22Rv1 (cell line): ENCODE data around the gene SPATA13.

ENCODE experiments used
- H3K27ac ChIP-seq: fragments of 450-650 bp; 2 replicates; pipeline ENCODE4 v1.5.1; 2017
- ZFX ChIP-seq: fragments of 450-650 bp; IDR thresholded peaks from 2 replicates; pipeline ENCODE4 v1.6.1; 2017; ENCODE audit warnings: antibody characterized with exemption, borderline replicate concordance
- TF ChIP-seq, protein P1 (sequence below): fragments of 450-650 bp; IDR thresholded peaks from 2 replicates; pipeline ENCODE4 v1.5.1; 2017; ENCODE audit warnings: mild to moderate bottlenecking

SPATA13 gene

DNA sequence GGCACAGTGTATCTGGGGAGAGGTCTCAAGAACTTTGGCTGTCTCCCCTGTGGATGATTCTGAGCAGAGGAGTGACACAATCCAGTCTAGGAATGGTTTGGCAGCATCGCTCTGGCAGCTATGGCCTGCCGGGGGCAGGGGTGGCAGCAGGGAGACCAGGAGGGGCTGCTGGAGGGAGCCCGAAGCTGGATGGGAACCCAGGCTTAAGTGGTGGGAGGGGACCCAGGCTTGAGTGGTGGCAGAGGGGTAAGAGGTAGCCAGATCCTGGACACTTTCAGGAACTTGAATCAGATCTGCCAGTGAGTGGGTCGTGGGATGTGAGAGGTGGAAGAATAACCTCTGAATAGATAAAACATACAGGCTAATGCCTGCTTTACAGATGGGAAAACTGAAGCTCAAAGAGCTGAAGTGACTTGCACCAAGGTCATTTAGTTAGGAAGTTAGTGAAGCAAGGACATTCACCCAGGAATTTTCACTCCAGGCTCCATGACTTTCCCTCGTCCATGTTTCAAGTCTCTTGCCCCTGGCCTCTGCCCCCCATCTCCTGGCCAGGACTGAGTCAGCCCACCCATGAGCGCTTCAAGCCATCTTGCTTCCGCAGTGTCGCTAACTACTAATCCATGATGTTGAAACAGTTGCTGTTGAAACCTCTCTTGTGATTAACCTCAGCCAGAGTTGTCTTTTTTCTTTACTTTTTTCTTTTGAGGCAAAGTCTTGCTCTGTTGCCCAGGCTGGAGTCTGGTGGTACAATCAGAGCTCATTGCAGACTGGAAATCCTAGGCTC lies 119.0 kb downstream of the SPATA13 start:
- TF ChIP-seq, protein P1, sequence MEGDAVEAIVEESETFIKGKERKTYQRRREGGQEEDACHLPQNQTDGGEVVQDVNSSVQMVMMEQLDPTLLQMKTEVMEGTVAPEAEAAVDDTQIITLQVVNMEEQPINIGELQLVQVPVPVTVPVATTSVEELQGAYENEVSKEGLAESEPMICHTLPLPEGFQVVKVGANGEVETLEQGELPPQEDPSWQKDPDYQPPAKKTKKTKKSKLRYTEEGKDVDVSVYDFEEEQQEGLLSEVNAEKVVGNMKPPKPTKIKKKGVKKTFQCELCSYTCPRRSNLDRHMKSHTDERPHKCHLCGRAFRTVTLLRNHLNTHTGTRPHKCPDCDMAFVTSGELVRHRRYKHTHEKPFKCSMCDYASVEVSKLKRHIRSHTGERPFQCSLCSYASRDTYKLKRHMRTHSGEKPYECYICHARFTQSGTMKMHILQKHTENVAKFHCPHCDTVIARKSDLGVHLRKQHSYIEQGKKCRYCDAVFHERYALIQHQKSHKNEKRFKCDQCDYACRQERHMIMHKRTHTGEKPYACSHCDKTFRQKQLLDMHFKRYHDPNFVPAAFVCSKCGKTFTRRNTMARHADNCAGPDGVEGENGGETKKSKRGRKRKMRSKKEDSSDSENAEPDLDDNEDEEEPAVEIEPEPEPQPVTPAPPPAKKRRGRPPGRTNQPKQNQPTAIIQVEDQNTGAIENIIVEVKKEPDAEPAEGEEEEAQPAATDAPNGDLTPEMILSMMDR: no peak
- TF ChIP-seq ZFX: no peak
- no peak overlapping the region for H3K27ac ChIP-seq

DNA sequence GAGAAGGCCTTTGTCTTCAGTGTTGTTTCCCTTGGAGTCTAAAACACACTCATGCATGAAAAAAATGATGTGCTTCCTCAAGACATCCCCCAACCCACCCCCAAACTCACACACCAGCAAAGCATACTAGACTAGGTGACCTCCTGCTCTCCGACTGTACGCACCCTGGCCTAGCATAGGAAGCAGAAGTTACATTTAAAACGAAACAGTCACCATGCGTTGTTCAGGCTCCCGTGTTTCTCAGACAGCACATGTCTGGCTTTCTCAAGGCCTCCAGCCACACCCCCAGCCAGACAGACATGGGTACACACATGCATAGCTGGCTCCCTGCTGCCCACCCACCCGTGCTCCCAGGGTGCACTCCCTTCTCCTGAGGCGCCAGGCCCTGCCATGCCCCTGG lies 120.2 kb downstream of the SPATA13 start:
- TF ChIP-seq, protein P1: no peak
- no peak for TF ChIP-seq ZFX
- H3K27ac ChIP-seq: no peak overlapping the region

DNA sequence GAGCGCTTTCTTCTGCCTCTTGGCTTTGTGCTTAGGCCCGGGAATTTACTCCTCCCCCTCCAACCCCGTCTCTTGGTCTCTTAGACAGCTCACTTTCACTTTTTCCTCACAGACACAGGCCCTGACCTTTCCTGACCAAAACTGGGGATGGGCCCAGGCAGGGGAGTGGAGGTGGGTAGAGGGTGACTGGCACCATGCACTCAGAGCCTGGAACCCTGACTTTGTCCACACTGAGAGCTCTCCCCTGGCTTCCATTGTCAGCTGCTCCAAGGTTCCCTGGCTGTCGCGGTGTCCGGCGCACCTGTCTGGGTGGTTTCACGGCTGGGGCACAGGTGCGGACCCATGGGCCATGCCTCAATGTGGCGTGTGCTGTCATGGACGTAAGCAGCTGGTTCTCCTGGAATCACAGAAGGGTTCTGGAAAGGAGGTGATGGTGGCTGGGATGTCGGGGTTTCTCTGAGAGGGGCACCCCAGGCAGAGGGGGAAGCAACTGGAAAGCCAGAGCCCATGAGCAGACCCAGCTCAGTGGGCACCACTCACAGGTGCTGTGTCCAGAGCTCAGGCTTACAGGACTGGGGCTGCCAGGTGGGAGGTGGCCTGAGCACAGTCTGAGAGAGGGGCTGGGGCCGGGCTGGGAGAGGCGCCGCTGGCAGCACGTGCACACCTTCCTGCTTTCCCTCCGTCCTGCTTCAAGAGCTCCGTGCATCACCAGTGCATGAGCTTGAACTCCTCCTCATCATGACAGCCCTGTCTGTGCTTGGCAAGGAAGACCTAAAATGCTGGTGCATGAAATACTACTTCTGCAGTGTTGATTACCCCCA lies 120.9 kb downstream of the SPATA13 start:
- H3K27ac ChIP-seq: no peak overlapping the region
- TF ChIP-seq, protein P1: no peak
- TF ChIP-seq ZFX: no peak

DNA sequence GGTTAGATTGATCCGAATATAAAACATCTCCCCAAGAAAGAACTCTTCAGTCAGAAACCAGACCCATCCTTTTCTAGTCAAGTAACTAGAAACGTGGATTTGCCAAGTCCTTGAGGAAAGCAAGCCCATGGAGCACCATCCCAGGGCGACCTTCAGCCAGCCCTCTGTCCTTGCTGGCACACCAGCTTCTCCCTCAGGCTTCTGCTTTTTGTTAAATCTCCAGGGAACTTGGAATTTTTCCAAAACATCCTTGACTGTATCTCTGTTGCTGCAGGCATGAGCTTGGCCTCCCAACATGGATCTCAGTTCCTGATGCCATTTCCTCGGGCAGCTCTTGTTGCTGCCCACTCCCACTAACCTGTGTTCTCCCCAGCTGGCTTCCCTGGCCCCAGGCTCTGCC lies 121.7 kb downstream of the SPATA13 start:
- H3K27ac ChIP-seq: no peak overlapping the region
- no peak for TF ChIP-seq ZFX
- TF ChIP-seq, protein P1: no peak

DNA sequence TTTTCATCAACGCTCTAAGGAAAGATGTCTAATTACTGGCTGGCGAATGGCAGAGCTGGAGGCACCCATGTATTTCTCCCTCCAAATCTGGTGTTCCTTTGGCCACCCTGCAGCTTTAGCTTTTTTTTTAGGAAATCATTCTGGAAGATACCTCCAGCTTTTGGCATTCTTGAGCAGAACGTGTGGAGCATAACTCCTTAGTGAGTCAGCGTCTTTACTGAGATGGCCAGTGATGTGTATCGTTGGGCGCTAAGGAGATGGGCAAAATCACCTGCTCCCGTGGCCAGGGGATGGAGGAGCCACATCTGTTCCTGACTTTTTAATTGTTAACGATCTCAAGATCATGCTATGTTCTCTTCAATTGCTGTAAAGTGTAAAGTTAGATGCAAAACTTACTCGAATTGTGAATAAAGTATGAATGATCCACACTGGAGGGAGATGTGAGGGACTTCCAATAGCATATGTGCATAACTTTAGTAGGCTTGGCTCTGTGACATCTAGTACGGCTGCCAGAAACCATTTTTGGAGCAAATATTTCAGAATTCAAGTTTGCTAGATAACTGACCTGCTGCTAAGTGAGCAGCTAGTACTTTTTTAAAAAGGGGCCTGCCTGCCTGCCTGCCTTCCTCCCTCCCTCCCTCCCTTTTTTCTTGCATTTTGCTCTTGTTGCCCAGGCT lies 124.5 kb downstream of the SPATA13 start:
- H3K27ac ChIP-seq: no peak overlapping the region
- TF ChIP-seq, protein P1: no peak
- TF ChIP-seq ZFX: no peak

DNA sequence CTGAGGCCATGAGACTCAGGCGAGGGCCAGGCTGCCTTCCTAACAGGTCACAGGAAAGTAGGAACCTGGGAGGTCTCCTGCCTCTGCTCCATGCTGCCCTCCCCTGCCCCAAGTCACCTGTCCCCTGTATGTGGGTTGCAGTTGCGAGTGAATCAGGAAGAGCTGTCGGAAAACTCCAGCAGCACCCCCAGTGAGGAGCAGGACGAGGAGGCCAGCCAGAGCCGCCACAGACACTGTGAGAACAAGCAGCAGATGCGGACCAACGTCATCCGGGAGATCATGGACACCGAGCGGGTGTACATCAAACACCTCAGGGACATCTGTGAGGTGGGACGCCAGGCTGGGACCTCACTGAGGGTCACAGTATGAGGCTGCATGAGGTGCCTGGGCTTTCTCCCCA lies 126.1 kb downstream of the SPATA13 start:
- H3K27ac ChIP-seq: no peak overlapping the region
- TF ChIP-seq ZFX: no peak
- TF ChIP-seq, protein P1: no peak
